Lung (tissue), 12 donors: ENCODE measurements around the gene PANK1. TPM values are rescaled to one million over a fixed set of nuclear protein-coding genes. Genes with fewer than 3 reads are reported as not detected.

Source experiments
- ATAC-seq: fragments of 200-7000 bp; cut with Tn5 transposase; one replicate; pipeline ENCODE4 v1.9.1; 2020; ENCODE audit warnings: moderate number of reproducible peaks; ENCODE audit not compliant: insufficient read depth, low FRiP score
- DNase-seq, 3 donors: peaks; one replicate each; pipeline ENCODE4 v3.0.0-alpha.2; 2013 to 2017
- H3K27ac ChIP-seq, 2 donors: one replicate each; pipeline ENCODE4 v1.5.1; 2013; ENCODE audit warnings: mild to moderate bottlenecking in 2 of 2, moderate library complexity in 2 of 2, control low read depth in 1 of 2, inconsistent platforms in 1 of 2, low read depth in 1 of 2, low read length in 1 of 2
- H3K27me3 ChIP-seq, 3 donors: one replicate each; pipeline ENCODE4 v1.5.1; 2013; ENCODE audit warnings: low read length in 2 of 3; ENCODE audit not compliant: control insufficient read depth in 3 of 3, insufficient read depth in 3 of 3
- H3K36me3 ChIP-seq, 4 donors: one replicate each; pipeline ENCODE4 v1.5.1; 2013; ENCODE audit warnings: low read length in 4 of 4, mild to moderate bottlenecking in 1 of 4, moderate library complexity in 1 of 4; ENCODE audit not compliant: control insufficient read depth in 4 of 4, insufficient read depth in 4 of 4
- H3K4me1 ChIP-seq, 5 donors: one replicate each; pipeline ENCODE4 v1.5.1; 2013; ENCODE audit warnings: low read length in 5 of 5, mild to moderate bottlenecking in 2 of 5, moderate library complexity in 1 of 5; ENCODE audit not compliant: control insufficient read depth in 5 of 5, insufficient read depth in 5 of 5
- H3K4me3 ChIP-seq: one replicate; pipeline ENCODE4 v1.5.1; 2013; ENCODE audit warnings: mild to moderate bottlenecking, control low read depth, moderate library complexity
- H3K9ac ChIP-seq, 2 donors: one replicate each; pipeline ENCODE4 v1.5.1; 2013; ENCODE audit warnings: low read length in 2 of 2, control low read depth in 1 of 2; ENCODE audit not compliant: insufficient read depth in 1 of 2
- H3K9me3 ChIP-seq, 4 donors: one replicate each; pipeline ENCODE4 v1.5.1; 2013; ENCODE audit warnings: low read length in 3 of 4, mild to moderate bottlenecking in 1 of 4, moderate library complexity in 1 of 4; ENCODE audit not compliant: control insufficient read depth in 4 of 4, insufficient read depth in 3 of 4
- WGBS, 2 donors: extraction: QIAGEN DNeasy Blood & Tissue Kit; methylation state at CpG; one replicate each; pipeline ENCODE4 v1.1.7; 2013; 5-methylcytosine and 5-hydroxymethylcytosine counted together
- polyA plus RNA-seq, 2 donors: library from polyadenylated mRNA; stranded (reverse); fragments of 200-250 nt; gene quantifications; one replicate each; pipeline ENCODE4 v1.2.1, GENCODE V29; 2013
- total RNA-seq, 2 donors: library from RNA; depleted of rRNA in 1 of 2; stranded (reverse); fragments of >200 nt in 1 of 2; gene quantifications; one replicate each; pipeline ENCODE4 v1.2.1, GENCODE V29; 2014 to 2021
- TF ChIP-seq, protein P1 (sequence below): IDR thresholded peaks from 2 replicates; pipeline ENCODE4 v1.5.1; 2012; ENCODE audit warnings: mild to moderate bottlenecking; ENCODE audit errors: control extremely low read depth, extremely low read depth
- donor health status: control.
- donor health status: control.
- donor health status: Bipolar disorder and iron deficiency.
- donor health status: healthy.
- donor health status: DM: yes; HTN: yes; CAD: no.

Gene PANK1
- total and polyA plus RNA-seq, 4 donors, result 1.6 to 18.3 (median 4.4) TPM

DNA sequence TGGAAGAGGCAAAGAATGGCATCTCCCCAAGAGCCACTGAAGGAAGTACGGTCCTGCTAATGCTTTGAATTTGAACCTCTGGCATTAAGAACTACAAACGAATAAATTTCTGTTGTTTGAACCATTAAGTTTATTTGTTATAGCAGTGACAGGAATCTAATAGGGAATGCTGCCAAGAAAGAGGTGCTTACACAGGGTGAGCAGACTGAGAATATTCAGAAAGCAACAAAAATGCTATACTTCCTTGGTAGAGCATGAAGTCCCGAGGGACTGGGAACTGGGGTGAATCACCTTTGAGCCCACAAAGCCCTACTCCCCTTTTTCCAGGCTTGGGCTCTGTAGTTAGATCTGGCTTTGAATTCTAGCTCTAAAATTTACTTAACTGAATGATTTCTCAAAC, 45.0 kb downstream of the PANK1 start:
- Histone ChIP-seq H3K4me3 (no peak overlapping the region), H3K27me3 (no peaks in the 10 kb centered on the region), H3K4me1 (peaks cover 0 to 5% (median 0%) of the 10 kb centered on the region in 5 donors), H3K36me3 (peaks cover 0 to 13% (median 7%) of the 10 kb centered on the region in 4 donors), H3K9ac (no peak overlapping the region), H3K27ac (no peak overlapping the region), H3K9me3 (no peaks in the 10 kb centered on the region)
- whole genome bisulfite sequencing, 2 donors, result 72 to 82% methylated on average over 3 of the region's 3 CpGs
- no peak for ATAC-seq
- no peak for DNase-seq
- TF ChIP-seq, protein P1, sequence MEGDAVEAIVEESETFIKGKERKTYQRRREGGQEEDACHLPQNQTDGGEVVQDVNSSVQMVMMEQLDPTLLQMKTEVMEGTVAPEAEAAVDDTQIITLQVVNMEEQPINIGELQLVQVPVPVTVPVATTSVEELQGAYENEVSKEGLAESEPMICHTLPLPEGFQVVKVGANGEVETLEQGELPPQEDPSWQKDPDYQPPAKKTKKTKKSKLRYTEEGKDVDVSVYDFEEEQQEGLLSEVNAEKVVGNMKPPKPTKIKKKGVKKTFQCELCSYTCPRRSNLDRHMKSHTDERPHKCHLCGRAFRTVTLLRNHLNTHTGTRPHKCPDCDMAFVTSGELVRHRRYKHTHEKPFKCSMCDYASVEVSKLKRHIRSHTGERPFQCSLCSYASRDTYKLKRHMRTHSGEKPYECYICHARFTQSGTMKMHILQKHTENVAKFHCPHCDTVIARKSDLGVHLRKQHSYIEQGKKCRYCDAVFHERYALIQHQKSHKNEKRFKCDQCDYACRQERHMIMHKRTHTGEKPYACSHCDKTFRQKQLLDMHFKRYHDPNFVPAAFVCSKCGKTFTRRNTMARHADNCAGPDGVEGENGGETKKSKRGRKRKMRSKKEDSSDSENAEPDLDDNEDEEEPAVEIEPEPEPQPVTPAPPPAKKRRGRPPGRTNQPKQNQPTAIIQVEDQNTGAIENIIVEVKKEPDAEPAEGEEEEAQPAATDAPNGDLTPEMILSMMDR, result no peak

DNA sequence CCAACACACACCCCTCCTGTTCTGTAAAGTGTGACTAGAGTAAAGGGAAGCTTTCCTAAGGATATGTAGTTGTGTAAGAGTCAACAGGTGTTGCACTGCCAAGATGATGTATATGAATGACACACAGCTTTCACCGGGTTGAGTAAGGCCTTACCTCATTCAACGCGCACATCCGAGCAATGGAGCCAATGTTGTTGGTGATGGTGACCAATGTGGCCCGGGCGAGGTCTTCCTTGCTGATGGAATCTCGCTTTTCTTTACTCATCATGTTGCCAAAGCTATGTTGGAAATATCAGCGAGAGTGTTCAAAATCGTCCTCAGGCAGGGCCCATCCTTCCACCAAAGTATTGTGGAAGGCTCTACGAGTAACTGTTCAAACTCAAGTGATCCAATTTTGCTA, 52.0 kb downstream of the PANK1 start:
- no peak overlapping the region for H3K9ac ChIP-seq
- peaks cover under 1 to 10% (median 3%) of the 10 kb centered on the region in 4 donors for H3K36me3 ChIP-seq
- peaks cover 0 to 14% (median 0%) of the 10 kb centered on the region in 5 donors for H3K4me1 ChIP-seq
- H3K27me3 ChIP-seq, result no peaks in the 10 kb centered on the region
- DNase-seq (no peak), ATAC-seq (no peak)
- 92 to 93% methylated on average over 10 of the region's 10 CpGs for WGBS, 2 donors
- H3K4me3 ChIP-seq, result no peak overlapping the region
- TF ChIP-seq, protein P1, result no peak
- H3K27ac ChIP-seq, result no peak overlapping the region
- H3K9me3 ChIP-seq, result no peaks in the 10 kb centered on the region

DNA sequence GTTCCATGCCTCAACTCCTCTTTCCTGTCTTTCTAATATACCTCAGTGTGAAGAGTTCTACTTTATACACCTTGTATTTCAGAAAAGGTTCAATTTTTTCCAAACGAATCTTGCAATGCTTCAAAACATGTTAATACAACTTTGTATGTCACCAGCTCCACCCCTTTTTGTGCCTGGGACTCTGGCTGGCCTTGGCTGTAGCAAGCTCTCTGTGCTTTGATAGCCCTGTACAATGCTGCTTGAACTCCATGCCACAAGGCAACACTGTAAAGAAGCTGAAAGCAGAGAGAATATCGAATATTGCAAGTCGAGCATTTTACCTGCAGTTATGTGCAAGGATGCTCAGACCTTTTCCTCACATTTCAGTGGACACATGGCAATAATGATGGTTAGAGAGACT, 52.5 kb downstream of the PANK1 start:
- ATAC-seq (no peak), DNase-seq (no peak)
- 88 to 93% methylated on average over 3 of the region's 3 CpGs for WGBS, 2 donors
- no peak overlapping the region for H3K9ac ChIP-seq
- TF ChIP-seq, protein P1, result no peak
- H3K4me3 ChIP-seq, result no peak overlapping the region
- H3K9me3 ChIP-seq, result no peaks in the 10 kb centered on the region
- H3K27me3 ChIP-seq, result no peaks in the 10 kb centered on the region
- peaks cover 0 to 14% (median 0%) of the 10 kb centered on the region in 5 donors for H3K4me1 ChIP-seq
- H3K27ac ChIP-seq, result no peak overlapping the region
- H3K36me3 ChIP-seq, result peaks cover 0 to 9% (median 3%) of the 10 kb centered on the region in 4 donors

DNA sequence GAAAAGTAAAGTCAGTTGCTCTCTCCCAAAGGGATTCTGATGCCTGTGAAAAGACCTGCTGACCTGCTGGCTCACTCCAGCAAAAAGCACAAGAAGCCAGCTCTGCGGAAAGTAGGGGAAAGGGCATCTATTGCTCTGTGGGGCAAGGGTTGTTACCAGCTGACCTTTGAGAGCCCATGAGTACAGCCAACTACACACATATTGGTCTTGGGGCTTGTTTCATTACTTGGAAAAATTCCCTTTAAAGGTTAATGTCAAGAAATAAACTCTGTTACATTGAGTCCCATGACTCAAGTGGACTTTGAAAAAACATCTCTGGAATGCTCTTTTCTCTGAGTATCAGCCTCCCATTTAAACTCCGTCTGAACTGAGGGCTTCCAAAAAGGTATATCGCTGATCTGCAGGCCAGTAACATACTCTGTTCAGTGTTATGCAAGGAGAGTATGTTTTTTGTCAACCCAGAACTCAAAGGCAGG, 53.2 kb downstream of the PANK1 start:
- Histone ChIP-seq H3K4me1 (peaks cover 0 to 14% (median 0%) of the 10 kb centered on the region in 5 donors), H3K9ac (no peak overlapping the region), H3K9me3 (no peaks in the 10 kb centered on the region), H3K27me3 (no peaks in the 10 kb centered on the region), H3K36me3 (peaks cover 0 to 9% (median 3%) of the 10 kb centered on the region in 4 donors), H3K4me3 (no peak overlapping the region), H3K27ac (peak overlapping the region in 1 of 2 donors; percentile 87)
- peak; percentile 41 for ATAC-seq
- peak in 1 of 3 donors; percentile 45 for DNase-seq
- TF ChIP-seq, protein P1, result no peak
- WGBS, 2 donors, result 70 to 81% methylated on average over 3 of the region's 3 CpGs
